RKO (cell line): ENCODE data around the gene DESI1.
A peak's percentile ranks its signal among the peaks of the same experiment; 100 is the strongest.
"Not testable (repeated sequence)": the region's sequence is repeated elsewhere in the genome, so short reads cannot be mapped to it uniquely, and the experiment has no call there.

Experiments
- DNase-seq: peaks from one replicate; pipeline ENCODE4 v3.0.0-alpha.2; 2016; ENCODE audit warnings: low spot score

DESI1 gene

DNA sequence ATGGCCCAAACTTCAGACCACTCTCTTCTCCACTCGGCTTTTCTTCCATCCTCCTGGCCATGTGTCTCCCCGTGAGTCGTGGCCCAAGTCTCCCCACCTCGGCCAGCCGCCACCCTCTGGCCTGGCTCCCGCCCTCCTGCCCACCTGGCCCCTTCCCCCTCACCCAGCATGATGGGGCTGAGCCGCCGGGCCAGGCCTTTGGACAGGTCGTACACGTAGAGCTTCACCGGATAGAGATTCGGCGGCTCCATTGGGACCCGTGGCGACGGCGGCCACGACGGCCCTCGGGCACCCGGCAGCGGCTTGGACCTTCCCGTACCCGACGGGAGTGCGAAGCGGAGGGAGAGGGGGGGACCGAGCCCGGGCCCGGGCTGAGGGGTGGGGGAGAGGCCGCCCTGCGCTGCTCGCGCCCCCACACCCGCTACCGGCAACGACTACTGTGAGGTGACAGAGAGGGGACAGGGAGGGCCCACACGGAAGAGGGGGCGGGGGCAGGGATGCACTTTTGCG lies at the start of gene DESI1:
DESI1 (minus strand) TSS at position 455 of the 510 bp plus-strand sequence; CDS start at position 251, 204 bp downstream.
- no peak for DNase-seq

DNA sequence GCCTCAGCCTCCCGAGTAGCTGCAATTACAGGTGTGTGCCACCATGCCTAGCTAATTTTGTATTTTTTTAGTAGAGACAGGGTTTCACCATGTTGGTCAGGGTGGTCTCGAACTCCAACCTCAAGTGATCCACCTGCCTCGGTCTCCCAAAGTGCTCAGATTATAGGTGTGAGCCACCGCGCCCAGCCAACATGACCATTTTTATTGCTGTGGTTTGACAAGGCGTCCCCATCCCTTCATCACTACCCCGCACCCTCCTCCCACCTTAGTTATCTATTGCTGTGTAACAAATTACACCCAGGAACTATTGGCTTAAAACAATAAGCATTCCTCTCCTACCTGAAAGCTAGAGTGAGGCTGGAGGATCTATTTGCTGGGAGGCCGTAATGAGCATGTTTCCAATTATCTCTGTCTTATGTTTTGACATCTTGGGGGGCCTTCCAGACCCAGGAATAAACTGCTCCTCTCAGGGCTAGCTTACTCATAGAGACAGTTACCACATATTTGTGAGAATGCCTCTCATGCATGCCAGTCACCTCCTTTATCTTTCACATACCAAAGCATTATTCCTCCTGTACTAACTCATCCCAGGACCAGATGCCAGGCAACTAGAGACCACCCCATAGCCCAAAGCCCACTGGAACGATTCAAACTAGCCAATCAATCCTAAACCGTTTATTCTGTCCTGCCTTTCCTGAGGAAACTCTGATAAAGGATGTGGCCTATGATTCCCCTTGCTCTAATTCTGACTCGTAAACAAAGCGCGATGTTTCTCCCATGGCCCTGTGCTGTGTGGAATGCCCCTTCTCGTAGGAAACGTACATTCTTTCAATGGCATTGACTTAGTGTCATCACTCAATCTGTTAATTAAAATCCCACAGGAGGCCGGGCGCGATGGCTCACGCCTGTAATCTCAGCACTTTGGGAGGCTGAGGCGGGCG lies 48.4 kb upstream of the DESI1 start:
- no peak for DNase-seq

DNA sequence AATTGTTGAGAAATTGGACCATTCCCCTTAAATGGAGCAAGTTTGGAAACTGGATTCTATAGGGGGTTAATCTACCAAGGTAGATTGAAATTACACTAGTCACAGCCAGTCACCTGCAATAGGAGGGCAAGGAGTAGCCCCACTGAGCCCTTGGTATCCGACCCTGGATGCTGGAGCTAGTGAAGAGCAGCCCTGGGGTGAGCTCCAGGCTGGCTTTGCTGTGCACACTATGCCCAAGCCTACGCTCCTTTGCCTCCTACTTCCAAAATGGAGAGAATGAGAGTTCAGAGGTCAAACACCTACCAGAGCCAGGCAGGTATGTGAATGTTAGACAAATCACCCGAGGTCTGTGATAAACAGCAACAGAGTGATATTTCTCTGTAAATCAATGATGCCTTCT lies 44.1 kb upstream of the DESI1 start:
- DNase-seq, result no peak

DNA sequence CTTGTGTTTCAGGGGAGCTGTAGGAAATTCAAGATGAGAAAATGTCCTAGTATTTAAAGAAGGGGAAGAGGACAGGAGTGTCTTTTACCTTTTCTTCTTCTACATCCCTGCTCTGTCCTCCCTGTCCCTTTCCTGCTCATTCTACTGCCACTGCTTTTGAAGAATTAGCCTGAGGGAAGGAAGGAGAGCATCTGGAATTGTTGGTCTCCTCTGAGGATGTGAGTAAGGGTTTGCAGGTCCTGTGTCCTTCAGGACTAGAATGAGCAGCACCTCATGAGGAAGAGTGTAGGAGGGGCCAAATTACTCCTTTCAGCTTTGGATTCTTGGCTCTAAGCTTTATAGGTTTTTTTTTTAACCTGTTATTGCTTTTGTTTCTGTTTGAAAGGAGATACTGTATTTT lies 43.6 kb upstream of the DESI1 start:
- DNase-seq, result no peak

DNA sequence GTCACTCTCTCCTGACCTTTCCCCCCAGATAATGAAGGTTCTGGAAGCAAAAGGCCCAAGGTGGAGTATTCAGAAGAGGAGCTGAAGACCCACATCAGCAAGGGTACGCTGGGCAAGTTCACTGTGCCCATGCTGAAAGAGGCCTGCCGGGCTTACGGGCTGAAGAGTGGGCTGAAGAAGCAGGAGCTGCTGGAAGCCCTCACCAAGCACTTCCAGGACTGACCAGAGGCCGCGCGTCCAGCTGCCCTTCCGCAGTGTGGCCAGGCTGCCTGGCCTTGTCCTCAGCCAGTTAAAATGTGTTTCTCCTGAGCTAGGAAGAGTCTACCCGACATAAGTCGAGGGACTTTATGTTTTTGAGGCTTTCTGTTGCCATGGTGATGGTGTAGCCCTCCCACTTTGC lies 42.8 kb upstream of the DESI1 start:
- not testable (repeated sequence) for DNase-seq

DNA sequence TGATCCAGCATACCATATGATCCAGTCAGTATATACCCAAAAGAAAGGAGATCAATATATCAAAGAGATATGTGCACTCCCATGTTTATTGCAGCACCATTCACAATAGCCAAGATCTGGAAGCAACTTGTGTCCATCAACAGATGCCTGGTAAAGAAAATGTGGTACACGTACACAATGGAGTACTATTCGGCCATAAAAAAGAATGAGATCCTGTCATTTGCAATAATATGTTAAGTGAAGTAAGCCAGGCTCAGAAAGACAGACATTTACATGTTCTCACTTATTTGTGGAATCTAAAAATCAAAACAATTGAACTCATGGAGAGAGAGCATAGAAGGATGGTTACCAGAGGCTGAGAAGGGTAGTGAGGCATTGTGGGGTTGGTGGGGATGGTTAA lies 40.9 kb upstream of the DESI1 start:
- DNase-seq, result no peak

DNA sequence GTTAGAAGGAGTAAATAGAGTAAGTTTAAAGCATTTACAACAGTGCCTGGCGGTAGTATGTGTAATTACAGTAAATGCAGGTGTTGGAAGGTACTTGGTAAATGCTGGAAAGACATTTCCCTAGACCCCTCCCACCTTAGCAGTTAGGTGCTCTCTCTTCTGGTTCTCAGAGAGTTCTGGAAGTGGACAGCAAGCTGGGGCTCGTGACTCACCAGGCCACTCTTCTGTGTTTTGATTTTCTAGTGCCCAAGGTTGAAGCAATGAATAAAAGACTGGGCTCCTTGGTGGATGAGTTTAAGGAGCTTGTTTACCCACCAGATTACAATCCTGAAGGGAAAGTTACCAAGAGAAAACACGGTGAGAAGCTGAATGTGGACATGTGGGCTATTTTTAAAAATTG lies 40.2 kb upstream of the DESI1 start:
- no peak for DNase-seq

DNA sequence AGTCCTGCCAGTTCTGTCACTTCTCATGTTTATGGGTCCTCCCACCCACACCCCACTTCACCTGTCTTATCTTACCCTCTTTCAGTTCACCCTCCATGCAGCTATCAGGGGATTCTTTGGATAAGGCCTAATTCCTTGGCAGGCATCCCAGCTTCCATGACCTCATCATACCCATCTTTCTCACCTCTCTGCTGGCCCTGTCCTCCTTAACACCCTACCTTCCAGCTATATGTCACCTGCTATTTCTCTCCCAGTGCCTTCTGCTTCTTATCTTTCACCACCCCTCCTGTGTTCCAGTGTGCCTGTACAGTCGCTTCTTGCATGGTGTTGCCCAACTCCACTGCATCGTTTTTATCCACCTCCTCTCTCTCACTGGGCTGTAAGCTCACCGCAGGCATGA lies 39.6 kb upstream of the DESI1 start:
- DNase-seq, result no peak

DNA sequence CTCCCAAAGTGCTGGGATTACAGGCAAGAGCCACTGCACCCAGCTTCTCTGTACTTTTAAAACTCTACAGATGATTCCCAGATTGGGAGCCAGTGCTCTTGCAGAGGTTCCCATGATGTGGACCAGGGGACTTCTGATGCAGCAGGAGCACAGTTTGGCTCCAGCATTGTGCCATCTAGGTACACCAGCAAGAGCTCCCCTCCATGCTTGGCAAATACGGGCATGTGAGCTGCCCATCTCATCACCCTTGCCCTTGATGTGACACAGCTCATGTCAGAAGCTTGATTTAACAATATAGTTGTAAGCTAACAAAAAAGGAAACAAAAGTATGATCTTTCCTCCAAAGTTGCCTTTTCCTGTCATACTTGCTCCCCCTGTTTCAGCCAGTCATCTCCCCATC lies 39.1 kb upstream of the DESI1 start:
- DNase-seq, result no peak

DNA sequence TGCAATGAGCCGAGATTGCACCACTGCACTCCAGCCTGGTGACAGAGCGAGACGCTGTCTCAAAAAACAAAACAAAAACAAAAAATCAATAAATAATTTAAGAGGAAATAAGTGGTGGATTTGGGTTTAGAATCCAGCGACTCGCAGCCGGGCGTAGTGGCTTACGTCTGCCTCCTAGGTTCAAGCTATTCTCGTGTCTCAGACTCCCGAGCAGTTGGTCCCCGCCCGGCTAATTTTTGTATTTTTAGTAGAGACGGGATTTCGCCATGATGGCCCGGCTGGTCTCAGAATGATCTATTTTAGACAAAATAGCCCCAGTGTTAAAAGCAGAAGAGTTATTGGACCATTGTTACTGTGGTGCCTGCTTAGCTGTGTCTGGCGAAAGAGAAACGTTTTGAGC lies 38.0 kb upstream of the DESI1 start:
- DNase-seq, result no peak

DNA sequence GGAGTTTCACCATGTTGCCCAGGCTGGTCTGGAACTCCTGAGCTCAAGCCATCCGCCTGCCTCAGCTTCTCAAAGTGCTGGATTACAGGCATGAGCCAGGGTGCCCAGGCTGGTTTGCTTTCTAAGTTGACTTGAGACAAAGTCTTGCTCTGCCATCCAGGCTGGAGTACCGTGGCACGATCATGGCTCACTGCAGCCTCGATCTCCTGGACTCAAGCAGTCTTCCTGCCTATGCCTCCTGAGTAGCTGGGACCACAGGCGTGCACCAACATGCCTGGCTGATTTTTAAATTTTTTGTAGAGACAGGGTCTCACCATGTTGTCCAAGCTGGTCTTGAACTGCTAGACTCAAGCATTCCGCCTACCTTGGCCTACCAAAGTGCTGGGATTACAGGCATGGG lies 36.9 kb upstream of the DESI1 start:
- no peak for DNase-seq

DNA sequence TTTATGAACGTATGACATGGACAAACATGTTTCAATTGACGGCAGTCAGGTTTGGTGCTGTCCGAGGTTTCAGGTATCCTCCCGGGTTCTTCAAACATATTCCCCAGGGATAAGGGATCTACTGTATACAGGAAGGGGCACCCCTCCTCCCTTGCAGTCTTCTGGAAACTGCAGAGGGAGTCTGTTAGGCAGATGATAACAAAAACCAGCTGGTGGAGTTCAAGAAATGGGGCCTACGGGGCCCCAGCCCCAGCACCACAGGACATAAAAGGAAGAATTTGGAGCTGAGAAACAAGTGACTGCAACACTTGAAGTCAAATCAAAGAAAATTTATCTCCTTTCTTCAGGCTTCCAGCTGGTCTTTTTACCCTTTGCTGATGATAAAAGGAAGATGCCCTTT lies 35.7 kb upstream of the DESI1 start:
- no peak for DNase-seq

DNA sequence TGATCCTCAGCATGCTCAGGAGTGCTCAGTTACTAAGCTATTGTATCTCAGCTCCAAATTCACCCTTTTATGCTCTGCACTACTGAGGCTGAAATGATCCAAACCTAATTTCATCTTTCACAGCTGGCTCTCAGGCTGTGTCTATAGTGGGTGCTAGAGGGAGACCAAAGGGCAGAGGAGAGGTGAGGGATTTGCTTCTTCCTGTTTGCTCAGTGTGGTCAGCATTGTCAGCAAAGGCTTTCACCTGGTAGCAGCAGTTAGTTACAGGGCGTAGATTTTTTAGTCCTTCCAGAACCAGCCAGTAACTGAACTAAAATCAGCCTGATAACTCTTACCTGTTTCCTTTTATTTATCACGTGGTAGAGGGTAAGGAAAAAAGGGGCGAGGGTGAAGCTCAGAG lies 33.5 kb upstream of the DESI1 start:
- no peak for DNase-seq

DNA sequence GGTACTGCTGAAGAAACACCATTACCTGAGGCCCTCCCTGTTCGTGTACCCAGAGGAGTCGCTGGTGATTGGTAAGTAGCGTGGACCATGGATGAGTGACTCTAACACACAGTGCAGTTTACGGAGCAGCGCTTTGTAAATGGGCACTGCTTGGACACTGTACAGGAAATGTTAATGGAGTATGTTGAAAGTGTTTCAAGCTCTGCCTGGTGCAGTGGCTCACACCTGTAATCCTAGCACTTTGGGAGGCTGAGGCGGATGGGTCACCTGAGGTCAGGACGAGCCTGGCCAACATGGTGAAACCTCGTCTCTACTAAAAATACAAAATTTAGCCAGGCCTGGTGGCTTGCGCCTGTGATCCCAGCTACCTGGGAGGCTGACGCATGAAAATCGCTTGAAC lies 30.0 kb upstream of the DESI1 start:
- DNase-seq, result no peak

DNA sequence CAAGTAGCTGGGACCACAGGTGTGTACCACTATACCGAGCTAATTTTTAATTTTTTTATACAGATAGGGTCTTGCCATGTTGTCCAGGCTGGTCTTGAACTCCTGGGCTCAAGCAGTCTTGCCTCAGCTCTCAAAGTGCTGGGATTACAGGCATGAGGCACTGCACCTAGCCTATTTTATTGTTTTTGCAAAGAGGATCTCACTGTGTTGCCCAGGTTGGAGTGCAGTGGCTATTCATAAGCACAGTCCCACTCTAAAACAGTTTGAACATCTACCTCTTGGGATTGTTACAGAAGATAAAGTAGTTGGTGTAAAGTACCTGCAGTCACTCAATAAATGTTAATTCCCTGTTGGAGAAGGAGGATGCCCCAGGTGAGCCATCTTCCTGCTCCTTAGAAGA lies 29.4 kb upstream of the DESI1 start:
- no peak for DNase-seq

DNA sequence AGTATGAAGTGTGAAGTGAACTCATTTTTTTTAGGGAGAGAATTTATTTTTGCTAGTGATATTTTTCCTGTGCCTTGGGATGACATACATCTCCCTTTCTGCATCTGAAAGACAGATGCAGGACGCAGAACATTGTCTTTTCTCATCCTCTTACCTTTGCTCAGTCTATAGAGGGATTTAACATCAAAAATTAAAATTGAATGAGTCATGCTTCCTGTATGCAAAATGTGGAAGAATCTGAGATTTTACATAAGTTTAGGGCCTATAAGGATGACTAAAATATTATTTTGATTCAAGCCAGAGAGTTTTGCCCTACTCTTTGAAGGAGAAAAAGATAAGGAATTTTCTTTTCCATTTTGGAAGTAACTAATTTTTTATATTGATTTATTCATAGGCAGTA lies 27.6 kb upstream of the DESI1 start:
- no peak for DNase-seq

DNA sequence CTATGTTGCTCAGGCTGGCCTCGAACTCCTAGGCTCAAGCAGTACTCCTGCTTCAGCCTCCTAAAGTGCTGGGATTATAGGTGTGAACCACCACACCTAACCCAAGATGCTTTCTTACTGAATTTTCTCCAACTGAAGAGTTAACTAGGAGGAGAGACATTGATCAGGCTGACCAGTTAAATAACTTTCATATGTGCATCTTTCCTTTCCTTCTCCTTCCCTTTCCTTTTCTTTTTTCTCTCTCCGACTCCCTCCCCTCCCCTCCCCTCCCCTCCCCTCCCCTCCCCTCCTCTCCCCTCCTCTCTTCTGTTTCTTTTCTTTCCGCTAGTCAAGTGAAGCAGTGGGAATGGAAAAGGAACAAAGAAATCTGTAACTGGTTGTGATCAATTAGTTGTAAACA lies 26.9 kb upstream of the DESI1 start:
- no peak for DNase-seq

DNA sequence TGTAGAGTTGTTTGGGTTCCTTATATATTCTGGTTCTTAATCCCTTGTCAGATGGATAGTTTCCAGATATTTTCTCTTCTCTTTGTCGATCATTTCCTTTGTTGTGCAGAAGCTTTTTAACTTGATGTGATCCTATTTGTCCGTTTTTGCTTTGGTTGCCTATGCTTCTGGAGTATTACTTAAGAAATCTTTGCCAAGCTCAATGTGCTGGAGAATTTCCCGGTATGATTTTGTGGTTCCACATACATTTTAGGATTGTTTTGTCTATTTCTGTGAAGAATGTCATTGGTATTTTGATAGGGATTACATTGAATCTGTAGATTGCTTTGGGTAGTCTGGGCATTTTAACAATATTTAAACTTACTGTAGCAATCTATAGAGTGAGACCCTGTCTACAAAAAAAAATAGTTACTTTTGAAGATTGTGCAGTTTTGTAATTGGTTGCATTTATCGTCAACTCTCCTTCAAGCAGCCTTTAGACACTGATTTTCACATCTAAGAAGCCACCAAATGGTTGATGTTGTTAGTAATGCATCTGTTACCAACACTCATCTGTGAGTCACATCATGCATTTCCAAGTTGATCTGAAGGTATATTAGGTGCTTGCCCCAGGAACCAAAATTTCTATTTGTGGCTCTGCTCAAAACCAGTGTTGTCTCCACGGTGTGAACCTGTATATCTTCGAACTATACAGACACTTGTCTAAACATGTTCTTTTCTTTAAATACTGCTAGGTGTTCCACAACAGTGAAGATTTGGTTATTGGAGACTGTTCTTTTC lies 21.7 kb upstream of the DESI1 start:
- peak; percentile 45 for DNase-seq

DNA sequence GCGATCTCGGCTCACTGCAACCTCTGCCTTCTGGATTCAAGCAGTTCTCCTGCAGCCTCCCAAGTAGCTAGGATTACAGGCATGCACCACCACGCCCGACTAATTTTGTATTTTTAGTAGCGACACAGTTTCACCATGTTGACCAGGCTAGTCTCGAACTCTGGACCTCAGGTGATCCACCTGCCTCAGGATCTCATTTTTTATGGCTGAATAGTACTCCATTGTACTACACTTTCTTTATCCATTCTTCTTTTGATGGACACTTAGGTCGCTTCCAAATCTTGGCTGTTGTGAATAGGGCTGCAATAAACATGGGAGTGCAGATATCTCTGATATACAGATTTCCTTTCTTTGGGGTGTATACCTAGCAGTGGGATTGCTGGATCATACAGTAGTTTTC lies 21.0 kb upstream of the DESI1 start:
- DNase-seq, result no peak

DNA sequence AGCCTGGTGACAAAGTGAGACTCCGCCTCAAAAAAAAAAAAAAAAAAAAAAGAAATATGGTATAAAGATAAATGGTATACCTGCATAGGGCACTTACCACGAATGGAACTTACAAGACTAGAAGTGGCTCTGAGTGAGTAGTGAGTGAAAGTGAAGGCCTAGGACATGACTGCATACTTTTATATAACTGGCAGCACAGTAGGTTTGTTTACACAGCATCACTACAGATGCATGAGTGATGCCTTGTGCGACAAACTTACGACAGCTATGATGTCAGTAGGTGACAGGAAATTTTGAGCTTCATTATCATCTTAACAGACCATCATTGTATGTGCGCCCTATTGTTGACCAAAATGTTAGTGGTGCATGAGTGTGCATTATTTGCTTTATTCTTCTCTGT lies 17.9 kb upstream of the DESI1 start:
- DNase-seq, result no peak

DNA sequence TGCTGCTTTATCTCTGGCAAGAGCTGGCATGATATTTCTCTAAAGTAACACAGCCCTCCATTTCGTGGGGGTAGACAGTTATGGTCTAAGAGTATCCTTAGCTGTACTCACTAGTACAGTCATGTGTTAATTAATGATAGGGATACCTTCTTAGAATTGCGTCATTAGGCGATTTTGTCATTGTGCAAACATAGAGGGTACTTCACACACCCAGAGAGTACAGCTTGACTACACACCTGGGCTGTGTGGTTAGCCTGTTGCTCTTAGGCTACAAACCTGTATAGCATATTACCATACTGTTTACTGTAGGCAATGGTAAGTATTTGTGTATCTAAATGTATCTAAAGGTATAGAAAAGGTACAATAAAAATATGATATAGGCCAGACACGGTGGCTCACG lies 17.3 kb upstream of the DESI1 start:
- no peak for DNase-seq

DNA sequence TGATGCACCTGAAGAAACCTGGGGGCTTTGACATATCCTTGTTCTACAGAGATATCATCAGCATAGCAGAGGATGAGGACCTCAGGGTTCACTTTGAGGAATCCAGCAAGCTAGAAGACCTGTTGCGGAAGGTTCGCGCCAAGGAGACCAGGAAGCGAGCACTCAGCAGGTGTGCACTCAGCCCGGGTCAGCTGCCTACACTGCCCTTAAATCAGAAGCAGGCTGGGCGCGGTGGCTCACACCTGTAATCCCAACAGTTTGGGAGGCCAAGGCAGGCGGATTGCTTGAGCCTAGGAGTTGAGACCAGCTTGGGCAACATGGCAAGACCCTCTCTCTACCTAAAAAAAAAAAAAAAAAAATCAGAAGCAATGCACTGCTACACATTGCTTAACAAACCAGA lies 16.8 kb upstream of the DESI1 start:
- not testable (repeated sequence) for DNase-seq

DNA sequence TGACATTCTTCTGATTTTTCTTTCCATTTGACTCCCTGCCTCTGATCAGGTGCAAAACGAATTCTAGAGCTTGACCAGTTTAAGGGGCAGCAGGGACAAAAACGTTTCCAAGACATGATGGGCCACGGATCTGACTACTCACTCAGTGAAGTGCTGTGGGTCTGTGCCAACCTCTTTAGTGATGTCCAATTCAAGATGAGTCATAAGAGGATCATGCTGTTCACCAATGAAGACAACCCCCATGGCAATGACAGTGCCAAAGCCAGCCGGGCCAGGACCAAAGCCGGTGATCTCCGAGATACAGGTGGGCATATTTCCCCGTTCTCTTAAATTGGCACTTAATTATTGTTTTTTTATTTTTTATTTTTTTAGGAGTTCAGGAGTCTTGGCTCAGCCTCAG lies 15.6 kb upstream of the DESI1 start:
- DNase-seq, result peak; percentile 58
